Psoas muscle (tissue), 8 donors: ENCODE data around the gene PRSS33. TPM values are rescaled to one million over a fixed set of nuclear protein-coding genes. Genes with fewer than 3 reads are reported as not detected.

Source experiments
- ATAC-seq, 4 donors: fragments of 200-7000 bp; cut with Tn5 transposase; one replicate each; pipeline ENCODE4 v1.9.1; 2020; ENCODE audit warnings: moderate library complexity in 3 of 4, mild to moderate bottlenecking in 2 of 4
- DNase-seq, 2 donors: peaks; one replicate each; pipeline ENCODE4 v3.0.0-alpha.2; 2020
- H3K27ac ChIP-seq: fragments of 200-600 bp; one replicate; pipeline ENCODE4 v1.8.0; 2022
- H3K27me3 ChIP-seq, 3 donors: fragments of 200-600 bp in 1 of 3; one replicate each; pipeline versions ENCODE4 v1.6.1 to v1.8.0; 2013 to 2022; ENCODE audit warnings: low read length in 2 of 3, mild to moderate bottlenecking in 2 of 3, moderate library complexity in 1 of 3; ENCODE audit not compliant: insufficient read depth in 3 of 3
- H3K36me3 ChIP-seq, 2 donors: fragments of 200-600 bp in 1 of 2; one replicate each; pipeline versions ENCODE4 v1.6.1 to v1.8.0; 2013 to 2022; ENCODE audit warnings: low read depth in 1 of 2, mild to moderate bottlenecking in 1 of 2, moderate library complexity in 1 of 2; ENCODE audit not compliant: insufficient read depth in 1 of 2
- H3K4me1 ChIP-seq: fragments of 200-600 bp; one replicate; pipeline ENCODE4 v1.8.0; 2022
- H3K4me3 ChIP-seq: fragments of 200-600 bp; one replicate; pipeline ENCODE4 v1.8.0; 2022; ENCODE audit warnings: mild to moderate bottlenecking
- H3K9me3 ChIP-seq: fragments of 200-600 bp; one replicate; pipeline ENCODE4 v1.8.0; 2022
- CTCF ChIP-seq: fragments of 200-600 bp; IDR thresholded peaks from one replicate; pipeline ENCODE4 v1.8.0; 2022; ENCODE audit warnings: antibody characterized with exemption
- WGBS, 3 donors: extraction: QIAGEN DNeasy Blood & Tissue Kit; methylation state at CpG; one replicate each; pipeline versions ENCODE4 v1.1.6 to v1.1.7; 2013; 5-methylcytosine and 5-hydroxymethylcytosine counted together
- intact Hi-C, 2 donors: fragments of 100-400 bp; cut with DNase I; formaldehyde crosslinking; loops; one replicate each; pipeline versions ENCODE4 v1.11.0 to v1.14.2; 2022
- polyA plus RNA-seq, 3 donors: library from polyadenylated mRNA; stranded (reverse); fragments of 200-250 nt; gene quantifications; one replicate each; pipeline ENCODE4 v1.2.3, GENCODE V29; 2013
- total RNA-seq, 4 donors: library from RNA; stranded (reverse); fragmentation: NEBNext Ultra II Directional in 2 of 4; extraction: Animal tissue kit (Norgen Biotek cat#: 25700) in 2 of 4; gene quantifications; one replicate each; pipeline versions ENCODE4 v1.2.1 to v1.2.4, GENCODE V29; 2021 to 2023
- donor health status: healthy with polysubstance abuse.
- donor health status: DM: no; HTN: no; CAD: no; lungs with moderate emphysema.
- donor health status: Bipolar disorder and iron deficiency.
- donor health status: healthy.
- donor health status: DM: yes; HTN: yes; CAD: no.
- donor health status: DM: no; HTN: no; CAD: no.
- donor health status: DM: no; HTN: no; CAD: no.
- donor health status: DM: yes; HTN: yes; CAD: no.

PRSS33 gene
- total and polyA plus RNA-seq, 7 donors, result not detected

- 67 to 72% (median 71%) methylated on average over 5 of the region's 5 CpGs for WGBS, 3 donors
- no peak overlapping the region for H3K27ac ChIP-seq
Observed at GRCh38 chr16:2806286-2806685, 18.9 kb upstream of the PRSS33 start.

GRCh38 chr16:2804728-2805127, 17.4 kb upstream of the PRSS33 start:
- no peaks in the 10 kb centered on the region for H3K4me1 ChIP-seq
- no peak for ATAC-seq
- intact Hi-C loops, result no loop called here
- H3K27me3 ChIP-seq, result peaks cover 0 to 3% (median 3%) of the 10 kb centered on the region in 3 donors
- DNase-seq, result peak in 1 of 2 donors; percentile 10
- no peaks in the 10 kb centered on the region for H3K36me3 ChIP-seq
- H3K9me3 ChIP-seq, result peaks cover 13% of the 10 kb centered on the region
- 79 to 94% (median 86%) methylated on average over 4 of the region's 4 CpGs for WGBS, 3 donors
- H3K27ac ChIP-seq, result no peak overlapping the region
- TF ChIP-seq CTCF, result no peak
- H3K4me3 ChIP-seq, result no peak overlapping the region

More at GRCh38 chr16:2806286-2806685, 18.9 kb upstream of the PRSS33 start:
- Histone ChIP-seq H3K4me3 (no peak overlapping the region), H3K9me3 (peaks cover 13% of the 10 kb centered on the region), H3K36me3 (no peaks in the 10 kb centered on the region), H3K27me3 (peaks cover 0 to 3% (median 3%) of the 10 kb centered on the region in 3 donors), H3K4me1 (no peaks in the 10 kb centered on the region)
- TF ChIP-seq CTCF, result no peak
- intact Hi-C loops, result no loop called here
- no peak for ATAC-seq
- peak in 1 of 2 donors; percentile 10 for DNase-seq

DNA sequence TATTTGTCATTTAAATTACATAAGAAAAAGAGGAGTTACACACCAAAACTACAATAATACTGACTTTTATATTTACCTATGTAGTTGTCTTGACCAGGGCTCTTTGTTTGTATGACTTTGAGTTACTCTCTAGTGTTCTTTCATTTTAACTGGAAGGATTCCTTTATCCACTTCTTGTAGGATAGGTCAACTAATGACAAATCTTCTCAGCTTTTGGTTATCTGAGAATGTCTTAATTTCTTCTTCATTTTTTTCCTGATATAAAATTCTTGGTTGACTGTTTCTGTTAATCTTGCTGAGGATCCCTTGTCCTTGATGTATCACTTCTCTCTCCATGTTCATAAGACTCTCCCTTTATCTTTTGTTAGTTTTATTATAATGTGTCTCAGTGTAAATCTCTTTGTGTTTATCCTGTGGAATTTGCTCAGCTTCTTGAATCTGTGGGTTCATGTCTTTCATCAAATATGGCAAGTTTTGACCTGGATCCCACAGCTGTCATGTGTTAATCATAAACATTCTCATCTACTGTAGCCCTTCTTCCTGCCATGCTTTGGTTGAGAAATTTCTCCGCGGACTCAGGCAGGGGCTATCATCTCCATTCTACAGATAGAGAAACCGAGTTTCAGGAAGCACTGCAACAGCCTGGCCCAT, 16.3 kb upstream of the PRSS33 start:
- H3K36me3 ChIP-seq, result no peaks in the 10 kb centered on the region
- H3K4me3 ChIP-seq, result no peak overlapping the region
- WGBS, 3 donors, result 78 to 83% (median 80%) methylated on average over 3 of the region's 3 CpGs
- peaks cover 0 to 11% (median 3%) of the 10 kb centered on the region in 3 donors for H3K27me3 ChIP-seq
- intact Hi-C loops, result no loop called here
- H3K27ac ChIP-seq, result no peak overlapping the region
- no peaks in the 10 kb centered on the region for H3K4me1 ChIP-seq
- DNase-seq (no peak), ATAC-seq (no peak)
- H3K9me3 ChIP-seq, result peaks cover 13% of the 10 kb centered on the region
- TF ChIP-seq CTCF, result no peak

DNA sequence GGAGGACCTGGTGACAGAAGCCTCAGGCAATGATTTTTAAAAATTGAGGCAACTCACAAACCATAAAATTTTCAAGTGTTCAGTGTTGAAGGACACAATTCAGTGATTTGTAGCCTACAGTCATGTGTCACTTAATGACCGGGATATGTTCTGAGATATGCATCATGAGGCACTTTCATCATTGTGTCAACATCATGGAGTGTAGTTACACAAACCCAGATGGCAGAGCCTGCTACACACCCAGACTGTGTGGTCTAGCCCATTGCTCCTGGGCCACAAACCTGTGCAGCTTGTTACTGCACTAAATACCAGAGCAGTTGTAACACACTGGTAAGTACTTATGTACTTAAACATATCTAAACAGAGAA, 12.5 kb upstream of the PRSS33 start:
- Histone ChIP-seq H3K36me3 (no peaks in the 10 kb centered on the region), H3K27ac (no peak overlapping the region), H3K4me3 (no peak overlapping the region), H3K27me3 (peaks cover 0 to 14% (median 6%) of the 10 kb centered on the region in 3 donors), H3K9me3 (peaks cover 13% of the 10 kb centered on the region), H3K4me1 (no peaks in the 10 kb centered on the region)
- intact Hi-C loops, result no loop called here
- no peak for TF ChIP-seq CTCF
- ATAC-seq (no peak), DNase-seq (peak in 1 of 2 donors; percentile 12)
- 84 to 87% (median 86%) methylated on average over 1 of the region's 1 CpG for WGBS, 3 donors
